Measurements from ENCODE around the gene APOBEC3C.

APOBEC3C gene

GRCh38 chr22:39013942-39014722 is at the start of gene APOBEC3C:
Gene APOBEC3C (plus strand): TSS chr22:39014257. CDS start chr22:39014363, 106 bp downstream.
- peak; percentile 96 to 98 for DNase-seq
- TF ChIP-seq GATA1 (IDR thresholded peaks at IDR 0.05; ENCODE audit: low read depth, low read length) (peak; percentile 70), POLR2A (IDR thresholded peaks at IDR 0.05; ENCODE audit: low read length) (peak; percentile 91)

- no peak for DNase-seq
- TF ChIP-seq GATA1 (IDR thresholded peaks at IDR 0.05; ENCODE audit: low read depth, low read length) = no peak
- TF ChIP-seq POLR2A (IDR thresholded peaks at IDR 0.05; ENCODE audit: low read length) = no peak
Measured at GRCh38 chr22:38964306-38964705, 49.8 kb upstream of the APOBEC3C start.

- TF ChIP-seq GATA1 (IDR thresholded peaks at IDR 0.05; ENCODE audit: low read depth, low read length) (no peak), POLR2A (IDR thresholded peaks at IDR 0.05; ENCODE audit: low read length) (no peak)
- no peak for DNase-seq
Measured at GRCh38 chr22:38964989-38965388, 49.1 kb upstream of the APOBEC3C start.

- TF ChIP-seq POLR2A (IDR thresholded peaks at IDR 0.05; ENCODE audit: low read length) = no peak
- no peak for TF ChIP-seq GATA1 (IDR thresholded peaks at IDR 0.05; ENCODE audit: low read depth, low read length)
- peak; percentile 50 to 67 for DNase-seq
Measured at GRCh38 chr22:38965614-38966379, 48.3 kb upstream of the APOBEC3C start.

GRCh38 chr22:38966380-38966702 is 47.7 kb upstream of the APOBEC3C start:
- peak; percentile 64 to 70 for DNase-seq
- TF ChIP-seq POLR2A (IDR thresholded peaks at IDR 0.05; ENCODE audit: low read length) = no peak
- no peak for TF ChIP-seq GATA1 (IDR thresholded peaks at IDR 0.05; ENCODE audit: low read depth, low read length)

- no peak for TF ChIP-seq POLR2A (IDR thresholded peaks at IDR 0.05; ENCODE audit: low read length)
- no peak for TF ChIP-seq GATA1 (IDR thresholded peaks at IDR 0.05; ENCODE audit: low read depth, low read length)
- no peak for DNase-seq
Measured at GRCh38 chr22:38966942-38967341, 47.1 kb upstream of the APOBEC3C start.

GRCh38 chr22:38967451-38968450 is 46.3 kb upstream of the APOBEC3C start:
- no peak for TF ChIP-seq POLR2A (IDR thresholded peaks at IDR 0.05; ENCODE audit: low read length)
- TF ChIP-seq GATA1 (IDR thresholded peaks at IDR 0.05; ENCODE audit: low read depth, low read length) = no peak
- DNase-seq = no peak

- no peak for TF ChIP-seq GATA1 (IDR thresholded peaks at IDR 0.05; ENCODE audit: low read depth, low read length)
- no peak for TF ChIP-seq POLR2A (IDR thresholded peaks at IDR 0.05; ENCODE audit: low read length)
- DNase-seq = no peak
Measured at GRCh38 chr22:38968801-38969200, 45.3 kb upstream of the APOBEC3C start.

GRCh38 chr22:38970551-38970950 is 43.5 kb upstream of the APOBEC3C start:
- TF ChIP-seq POLR2A (IDR thresholded peaks at IDR 0.05; ENCODE audit: low read length) = no peak
- no peak for TF ChIP-seq GATA1 (IDR thresholded peaks at IDR 0.05; ENCODE audit: low read depth, low read length)
- DNase-seq = no peak

- TF ChIP-seq POLR2A (IDR thresholded peaks at IDR 0.05; ENCODE audit: low read length) (no peak), GATA1 (IDR thresholded peaks at IDR 0.05; ENCODE audit: low read depth, low read length) (no peak)
- DNase-seq = no peak
Measured at GRCh38 chr22:38971202-38971601, 42.9 kb upstream of the APOBEC3C start.

- no peak for DNase-seq
- no peak for TF ChIP-seq GATA1 (IDR thresholded peaks at IDR 0.05; ENCODE audit: low read depth, low read length)
- TF ChIP-seq POLR2A (IDR thresholded peaks at IDR 0.05; ENCODE audit: low read length) = no peak
Measured at GRCh38 chr22:38971791-38972190, 42.3 kb upstream of the APOBEC3C start.

- no peak for DNase-seq
- TF ChIP-seq GATA1 (IDR thresholded peaks at IDR 0.05; ENCODE audit: low read depth, low read length) = no peak
- no peak for TF ChIP-seq POLR2A (IDR thresholded peaks at IDR 0.05; ENCODE audit: low read length)
Measured at GRCh38 chr22:38972558-38972957, 41.5 kb upstream of the APOBEC3C start.

- no peak for TF ChIP-seq GATA1 (IDR thresholded peaks at IDR 0.05; ENCODE audit: low read depth, low read length)
- TF ChIP-seq POLR2A (IDR thresholded peaks at IDR 0.05; ENCODE audit: low read length) = no peak
- DNase-seq = peak; percentile 32 to 59
Measured at GRCh38 chr22:38973289-38974169, 40.5 kb upstream of the APOBEC3C start.

Data from erythroblast (primary cell).